Upper lobe of left lung (tissue), 6 donors: Measurements from ENCODE around the gene PAMR1. TPM values are rescaled to one million over a fixed set of nuclear protein-coding genes. Genes with fewer than 3 reads are reported as not detected.

Experiments
- ATAC-seq, 2 donors: fragments of 200-7000 bp; cut with Tn5 transposase; one replicate each; pipeline ENCODE4 v1.9.1; 2022; ENCODE audit warnings: mild to moderate bottlenecking in 2 of 2, moderate library complexity in 2 of 2; ENCODE audit not compliant: low FRiP score in 2 of 2
- DNase-seq, 2 donors: peaks; one replicate each; pipeline ENCODE4 v3.0.0-alpha.2; 2019 to 2020
- H3K27ac ChIP-seq, 4 donors: fragments of 200-600 bp; sonication (generic); one replicate each; pipeline ENCODE4 v1.5.1; 2016 to 2019
- H3K27me3 ChIP-seq, 4 donors: fragments of 200-600 bp; sonication (generic); one replicate each; pipeline ENCODE4 v1.5.1; 2017 to 2019
- H3K36me3 ChIP-seq, 4 donors: fragments of 200-600 bp; sonication (generic); one replicate each; pipeline ENCODE4 v1.5.1; 2016 to 2019
- H3K4me1 ChIP-seq, 4 donors: fragments of 200-600 bp; sonication (generic); one replicate each; pipeline ENCODE4 v1.5.1; 2018 to 2019
- H3K4me3 ChIP-seq, 4 donors: fragments of 200-600 bp; sonication (generic); one replicate each; pipeline ENCODE4 v1.5.1; 2017 to 2019; ENCODE audit warnings: mild to moderate bottlenecking in 2 of 4, moderate library complexity in 1 of 4
- H3K9me3 ChIP-seq, 4 donors: fragments of 200-600 bp; sonication (generic); one replicate each; pipeline ENCODE4 v1.5.1; 2018 to 2019
- EP300 ChIP-seq, 4 donors: sonication (generic); formaldehyde crosslinking; IDR thresholded peaks; one replicate each; pipeline ENCODE4 v1.5.1; 2017; ENCODE audit warnings: antibody characterized with exemption in 4 of 4, control low read depth in 2 of 4
- POLR2A ChIP-seq, 4 donors: fragments of 450-650 bp; IDR thresholded peaks; one replicate each; pipeline ENCODE4 v1.5.1; 2016 to 2017; ENCODE audit warnings: antibody characterized with exemption in 4 of 4, mild to moderate bottlenecking in 2 of 4
- POLR2AphosphoS5 ChIP-seq, 2 donors: sonication (generic); formaldehyde crosslinking; IDR thresholded peaks; one replicate each; pipeline ENCODE4 v1.5.1; 2017; ENCODE audit warnings: antibody characterized with exemption in 2 of 2
- WGBS, 2 donors: methylation state at CpG; one replicate each; pipeline ENCODE4 v1.1.5; 2017 to 2018; 5-methylcytosine and 5-hydroxymethylcytosine counted together
- total RNA-seq, 6 donors: library from RNA; depleted of rRNA in 4 of 6; stranded (reverse); fragments of >200 nt in 4 of 6; gene quantifications; one replicate each; pipeline versions ENCODE4 v1.1.0 to v1.2.1, GENCODE V29; 2016 to 2021
- TF ChIP-seq, protein P1 (sequence below), 6 experiments: fragments of 450-650 bp in 4 of 6; fragments of 200-600 bp in 2 of 6; sonication (generic) in 2 of 6; IDR thresholded peaks; one replicate each; pipeline ENCODE4 v1.5.1; 2016 to 2019; ENCODE audit warnings: antibody characterized with exemption in 6 of 6
- donor health status: DM: no; HTN: no; CAD: no; lungs with moderate emphysema.
- donor health status: DM: no; HTN: yes; CAD: no; lungs with severe emphysema.

The PAMR1 gene
- total RNA-seq, 6 donors from 2014 or later, result 0.30 to 7.2 (median 4.3) TPM; not detected in 1

DNA sequence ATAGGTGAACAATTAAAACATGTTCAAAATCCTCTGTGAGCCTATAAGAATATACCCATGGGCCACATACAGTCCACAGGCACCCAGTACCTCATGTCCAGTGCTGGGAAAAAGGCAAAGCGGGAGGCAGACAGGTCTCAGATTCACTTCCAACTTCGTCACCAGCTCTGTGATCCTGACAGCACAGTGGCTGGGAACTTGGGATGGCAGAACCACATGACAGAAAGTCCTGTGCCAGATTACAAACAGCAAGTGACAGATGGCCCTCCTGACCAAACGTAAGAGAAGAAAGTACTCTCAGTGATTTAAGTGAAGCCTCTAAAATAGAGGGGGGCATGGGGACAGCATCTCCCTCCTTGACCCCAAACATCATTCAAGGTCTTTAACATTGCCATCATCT lies 111.8 kb downstream of the PAMR1 start:
- H3K27me3 ChIP-seq, result peaks cover 0 to 9% (median 2%) of the 10 kb centered on the region in 4 donors
- no peaks in the 10 kb centered on the region for H3K36me3 ChIP-seq
- ATAC-seq, result no peak
- no peak overlapping the region for H3K27ac ChIP-seq
- peaks cover 4 to 6% (median 6%) of the 10 kb centered on the region in 4 donors for H3K4me1 ChIP-seq
- no peak for TF ChIP-seq POLR2AphosphoS5 (IDR thresholded peaks at IDR 0.05)
- no peak for TF ChIP-seq EP300 (IDR thresholded peaks at IDR 0.05)
- no peak for TF ChIP-seq POLR2A (IDR thresholded peaks at IDR 0.05)
- TF ChIP-seq, protein P1, sequence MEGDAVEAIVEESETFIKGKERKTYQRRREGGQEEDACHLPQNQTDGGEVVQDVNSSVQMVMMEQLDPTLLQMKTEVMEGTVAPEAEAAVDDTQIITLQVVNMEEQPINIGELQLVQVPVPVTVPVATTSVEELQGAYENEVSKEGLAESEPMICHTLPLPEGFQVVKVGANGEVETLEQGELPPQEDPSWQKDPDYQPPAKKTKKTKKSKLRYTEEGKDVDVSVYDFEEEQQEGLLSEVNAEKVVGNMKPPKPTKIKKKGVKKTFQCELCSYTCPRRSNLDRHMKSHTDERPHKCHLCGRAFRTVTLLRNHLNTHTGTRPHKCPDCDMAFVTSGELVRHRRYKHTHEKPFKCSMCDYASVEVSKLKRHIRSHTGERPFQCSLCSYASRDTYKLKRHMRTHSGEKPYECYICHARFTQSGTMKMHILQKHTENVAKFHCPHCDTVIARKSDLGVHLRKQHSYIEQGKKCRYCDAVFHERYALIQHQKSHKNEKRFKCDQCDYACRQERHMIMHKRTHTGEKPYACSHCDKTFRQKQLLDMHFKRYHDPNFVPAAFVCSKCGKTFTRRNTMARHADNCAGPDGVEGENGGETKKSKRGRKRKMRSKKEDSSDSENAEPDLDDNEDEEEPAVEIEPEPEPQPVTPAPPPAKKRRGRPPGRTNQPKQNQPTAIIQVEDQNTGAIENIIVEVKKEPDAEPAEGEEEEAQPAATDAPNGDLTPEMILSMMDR (IDR thresholded peaks at IDR 0.05), result no peak
- no peak overlapping the region for H3K4me3 ChIP-seq
- no peaks in the 10 kb centered on the region for H3K9me3 ChIP-seq
- WGBS, 2 donors, result 82 to 83% methylated on average over 3 of the region's 3 CpGs
- no peak for DNase-seq

DNA sequence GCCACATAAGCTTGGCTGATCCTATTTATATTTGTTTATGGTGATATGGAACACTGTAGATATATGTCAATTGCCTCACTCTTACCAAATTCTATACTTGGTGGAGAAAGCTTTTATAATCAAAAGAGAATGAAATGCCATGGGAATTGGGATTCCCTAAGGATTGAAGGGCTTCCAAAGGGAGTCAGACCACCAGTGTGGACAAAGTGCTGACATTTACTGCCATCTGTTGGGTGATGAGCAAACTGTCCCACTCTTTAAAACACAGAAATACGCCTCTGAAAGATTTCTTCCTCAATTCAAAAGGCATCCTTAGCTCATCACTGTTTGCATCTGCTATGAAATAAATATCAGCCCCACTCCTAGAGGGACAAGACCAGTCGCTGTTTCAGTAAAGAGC lies 113.1 kb downstream of the PAMR1 start:
- WGBS, 2 donors, result 64 to 78% methylated on average over 2 of the region's 2 CpGs
- Histone ChIP-seq H3K36me3 (no peaks in the 10 kb centered on the region), H3K27me3 (no peaks in the 10 kb centered on the region), H3K27ac (no peak overlapping the region), H3K4me3 (no peak overlapping the region), H3K9me3 (no peaks in the 10 kb centered on the region), H3K4me1 (no peaks in the 10 kb centered on the region)
- DNase-seq, result no peak
- ATAC-seq, result no peak
- no peak for TF ChIP-seq EP300 (IDR thresholded peaks at IDR 0.05)
- TF ChIP-seq, protein P1 (IDR thresholded peaks at IDR 0.05), result peak in 3 of 6 experiments; percentile 17 to 22 (median 21)

DNA sequence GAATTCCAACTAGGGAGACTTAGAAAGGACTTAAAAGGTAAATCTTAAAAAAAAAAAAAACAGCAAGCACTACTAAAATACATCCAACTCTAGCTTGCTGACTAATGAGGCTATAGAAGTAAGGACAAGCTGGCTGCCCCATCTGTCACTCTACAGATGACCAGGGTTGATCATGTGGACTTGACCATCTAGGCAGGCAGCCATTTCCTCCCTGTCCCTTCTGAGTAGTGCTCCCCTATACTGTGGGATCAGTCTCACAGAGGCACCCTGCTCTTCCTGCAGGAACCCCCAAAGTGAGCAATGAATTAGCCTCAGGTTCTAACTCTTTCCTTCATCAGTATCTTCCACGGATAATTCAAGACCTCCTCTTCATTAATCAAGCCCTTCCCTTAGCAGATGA lies 118.4 kb downstream of the PAMR1 start:
- H3K27me3 ChIP-seq, result no peaks in the 10 kb centered on the region
- H3K27ac ChIP-seq, result no peak overlapping the region
- WGBS, 2 donors, result 83 to 88% methylated on average over 1 of the region's 1 CpG
- no peak overlapping the region for H3K4me3 ChIP-seq
- no peaks in the 10 kb centered on the region for H3K9me3 ChIP-seq
- H3K4me1 ChIP-seq, result peaks cover 0 to 13% (median 6%) of the 10 kb centered on the region in 4 donors
- no peaks in the 10 kb centered on the region for H3K36me3 ChIP-seq
- TF ChIP-seq, protein P1 (IDR thresholded peaks at IDR 0.05), result no peak
- TF ChIP-seq POLR2A (IDR thresholded peaks at IDR 0.05), result no peak
- DNase-seq (no peak), ATAC-seq (no peak)

DNA sequence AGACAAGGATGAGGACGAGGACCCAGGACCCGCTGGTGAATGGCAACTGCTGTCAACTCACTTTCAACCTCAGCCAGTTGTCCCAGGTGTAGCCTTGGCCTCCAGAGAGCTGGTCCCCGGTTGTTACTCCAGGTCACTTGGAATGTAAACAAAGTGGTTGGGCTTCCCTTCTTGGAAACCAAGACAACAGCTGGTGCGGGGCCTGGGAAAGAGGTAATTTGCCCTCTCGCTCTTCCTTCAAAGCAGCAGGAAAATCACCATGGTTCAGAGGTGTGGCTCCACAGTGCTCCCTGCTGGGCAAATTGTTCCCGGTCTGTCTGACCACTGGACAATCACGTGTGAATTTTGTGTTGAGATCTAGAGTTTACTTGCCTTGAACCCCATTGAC lies 121.0 kb downstream of the PAMR1 start:
- H3K36me3 ChIP-seq, result no peaks in the 10 kb centered on the region
- WGBS, 2 donors, result 39 to 41% methylated on average over 7 of the region's 7 CpGs
- H3K27ac ChIP-seq, result peak overlapping the region in 1 of 4 donors; percentile 61
- H3K27me3 ChIP-seq, result no peaks in the 10 kb centered on the region
- no peaks in the 10 kb centered on the region for H3K9me3 ChIP-seq
- peak in 1 of 2 donors; percentile 61 for DNase-seq
- peaks cover 0 to 13% (median 6%) of the 10 kb centered on the region in 4 donors for H3K4me1 ChIP-seq
- TF ChIP-seq EP300 (IDR thresholded peaks at IDR 0.05), result no peak
- TF ChIP-seq, protein P1 (IDR thresholded peaks at IDR 0.05), result peak; percentile 27 to 50 (median 38)
- peak in 1 of 2 donors; percentile 69 for ATAC-seq
- no peak overlapping the region for H3K4me3 ChIP-seq

DNA sequence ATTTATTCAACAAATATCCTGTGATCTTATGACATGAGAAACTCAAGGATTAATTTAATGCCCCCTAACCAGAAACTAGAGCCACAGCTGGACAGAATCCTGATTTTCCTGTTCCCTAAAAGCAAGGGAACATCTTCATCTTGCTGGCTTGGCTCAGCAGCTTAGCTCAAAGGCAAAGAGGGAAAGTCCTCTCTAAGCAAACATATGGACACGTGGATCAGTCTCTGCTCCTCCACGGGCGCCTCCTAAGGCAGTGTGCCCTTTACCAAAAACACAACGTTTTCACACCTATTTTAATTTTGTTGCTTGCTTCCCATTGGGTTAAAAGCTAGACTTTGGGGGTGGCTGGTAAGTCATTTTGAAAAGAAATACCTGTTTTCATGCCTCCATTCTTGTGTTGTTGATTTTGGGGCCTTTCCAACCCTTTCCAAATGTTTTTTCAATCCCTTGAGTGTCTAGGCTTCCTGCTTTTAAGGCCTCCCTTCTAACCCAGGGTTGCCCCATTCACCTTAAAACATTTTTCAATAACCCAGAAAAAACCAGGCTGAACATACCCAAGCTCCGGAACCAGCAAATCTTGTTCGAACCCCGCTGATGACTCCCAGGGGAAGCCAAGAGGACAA lies 121.5 kb downstream of the PAMR1 start:
- WGBS, 2 donors, result 61 to 70% methylated on average over 7 of the region's 7 CpGs
- Histone ChIP-seq H3K4me1 (peaks cover 0 to 13% (median 6%) of the 10 kb centered on the region in 4 donors), H3K27me3 (no peaks in the 10 kb centered on the region), H3K9me3 (no peaks in the 10 kb centered on the region), H3K27ac (peak overlapping the region in 1 of 4 donors; percentile 61), H3K4me3 (no peak overlapping the region), H3K36me3 (no peaks in the 10 kb centered on the region)
- TF ChIP-seq, protein P1 (IDR thresholded peaks at IDR 0.05), result no peak
- TF ChIP-seq EP300 (IDR thresholded peaks at IDR 0.05) (no peak), POLR2A (IDR thresholded peaks at IDR 0.05) (no peak), POLR2AphosphoS5 (IDR thresholded peaks at IDR 0.05) (no peak)
- ATAC-seq (no peak), DNase-seq (no peak)
